ENCODE data around the gene ABCC5.

Gene ABCC5

GRCh38 chr3:184016169-184016570, 1.5 kb downstream of the ABCC5 start:
- Histone ChIP-seq H3K4me3 (ENCODE audit: low read depth in 1 of 2, low read length in 2 of 2) (peak overlapping the region in 1 of 2 experiments; percentile 96; a peak in 2 of 4 replicates), H3K36me3 (ENCODE audit: insufficient read depth, low read length) (peaks cover 25% of the 10 kb centered on the region), H4K20me1 (ENCODE audit: insufficient read depth, low read length) (no peaks in the 10 kb centered on the region), H3K27me3 (ENCODE audit: insufficient read depth, low read length, poor library complexity) (no peaks in the 10 kb centered on the region), H2AFZ (ENCODE audit: low read depth, low read length) (no peak overlapping the region), H3K79me2 (ENCODE audit: insufficient read depth, low read length) (peaks cover 30% of the 10 kb centered on the region), H3K27ac (ENCODE audit: low read length) (no peak overlapping the region), H3K9ac (ENCODE audit: low read depth, low read length) (peak overlapping the region; percentile 80; the same call in 1 of the 2 replicates), H3K4me2 (ENCODE audit: insufficient read depth, low read length) (peak overlapping the region; percentile 96), H3K9me3 (ENCODE audit: insufficient read depth, low read length, severe bottlenecking) (no peaks in the 10 kb centered on the region), H3K4me1 (ENCODE audit: insufficient read depth, low read length) (peaks cover 35% of the 10 kb centered on the region)
- TF ChIP-seq EZH2 (IDR thresholded peaks at IDR 0.05; ENCODE audit: borderline replicate concordance, low read depth, low read length, severe bottlenecking) (no peak), CTCF (IDR thresholded peaks at IDR 0.05; ENCODE audit: borderline replicate concordance, extremely low read depth, low read length, poor library complexity, severe bottlenecking) (no peak)
- DNase-seq (no peak), ATAC-seq (ENCODE audit: insufficient read depth, low read depth) (no peak)

GRCh38 chr3:184015381-184016019, 2.2 kb downstream of the ABCC5 start:
- no peak overlapping the region for H3K4me3 ChIP-seq (ENCODE audit: low read depth in 1 of 2, low read length in 2 of 2)
- no peak overlapping the region for H2AFZ ChIP-seq (ENCODE audit: low read depth, low read length)
- TF ChIP-seq EZH2 (IDR thresholded peaks at IDR 0.05; ENCODE audit: borderline replicate concordance, low read depth, low read length, severe bottlenecking) (no peak), CTCF (IDR thresholded peaks at IDR 0.05; ENCODE audit: borderline replicate concordance, extremely low read depth, low read length, poor library complexity, severe bottlenecking) (no peak)
- no peak overlapping the region; the same call in 1 of the 2 replicates for H3K9ac ChIP-seq (ENCODE audit: low read depth, low read length)
- peaks cover 30% of the 10 kb centered on the region for H3K36me3 ChIP-seq (ENCODE audit: insufficient read depth, low read length)
- H3K4me2 ChIP-seq (ENCODE audit: insufficient read depth, low read length) = peak overlapping the region; percentile 96; the same call in 1 of the 2 replicates
- no peaks in the 10 kb centered on the region for H3K27me3 ChIP-seq (ENCODE audit: insufficient read depth, low read length, poor library complexity)
- no peak for ATAC-seq (ENCODE audit: insufficient read depth, low read depth)
- no peak overlapping the region for H3K27ac ChIP-seq (ENCODE audit: low read length)
- DNase-seq = no peak
- no peaks in the 10 kb centered on the region for H4K20me1 ChIP-seq (ENCODE audit: insufficient read depth, low read length)
- H3K9me3 ChIP-seq (ENCODE audit: insufficient read depth, low read length, severe bottlenecking) = no peaks in the 10 kb centered on the region
- H3K4me1 ChIP-seq (ENCODE audit: insufficient read depth, low read length) = peaks cover 35% of the 10 kb centered on the region
- H3K79me2 ChIP-seq (ENCODE audit: insufficient read depth, low read length) = peaks cover 30% of the 10 kb centered on the region

GRCh38 chr3:184011937-184012889, 5.5 kb downstream of the ABCC5 start:
- peaks cover 25% of the 10 kb centered on the region for H3K79me2 ChIP-seq (ENCODE audit: insufficient read depth, low read length)

More at GRCh38 chr3:184011937-184012889, 5.5 kb downstream of the ABCC5 start:
- peaks cover 42% of the 10 kb centered on the region for H3K36me3 ChIP-seq (ENCODE audit: insufficient read depth, low read length)
- H3K9ac ChIP-seq (ENCODE audit: low read depth, low read length) = no peak overlapping the region
- no peak for DNase-seq
- no peak overlapping the region for H2AFZ ChIP-seq (ENCODE audit: low read depth, low read length)
- no peaks in the 10 kb centered on the region for H3K9me3 ChIP-seq (ENCODE audit: insufficient read depth, low read length, severe bottlenecking)
- H3K27me3 ChIP-seq (ENCODE audit: insufficient read depth, low read length, poor library complexity) = no peaks in the 10 kb centered on the region
- no peaks in the 10 kb centered on the region for H4K20me1 ChIP-seq (ENCODE audit: insufficient read depth, low read length)
- H3K27ac ChIP-seq (ENCODE audit: low read length) = no peak overlapping the region
- no peak for ATAC-seq (ENCODE audit: insufficient read depth, low read depth)
- H3K4me1 ChIP-seq (ENCODE audit: insufficient read depth, low read length) = peaks cover 27% of the 10 kb centered on the region
- H3K4me2 ChIP-seq (ENCODE audit: insufficient read depth, low read length) = no peak overlapping the region
- H3K4me3 ChIP-seq (ENCODE audit: low read depth in 1 of 2, low read length in 2 of 2) = no peak overlapping the region
- no peak for TF ChIP-seq EZH2 (IDR thresholded peaks at IDR 0.05; ENCODE audit: borderline replicate concordance, low read depth, low read length, severe bottlenecking)
- no peak for TF ChIP-seq CTCF (IDR thresholded peaks at IDR 0.05; ENCODE audit: borderline replicate concordance, extremely low read depth, low read length, poor library complexity, severe bottlenecking)

Data from DND-41 (cell line).